ENCODE results near the gene SLIT1.

Gene SLIT1

DNA sequence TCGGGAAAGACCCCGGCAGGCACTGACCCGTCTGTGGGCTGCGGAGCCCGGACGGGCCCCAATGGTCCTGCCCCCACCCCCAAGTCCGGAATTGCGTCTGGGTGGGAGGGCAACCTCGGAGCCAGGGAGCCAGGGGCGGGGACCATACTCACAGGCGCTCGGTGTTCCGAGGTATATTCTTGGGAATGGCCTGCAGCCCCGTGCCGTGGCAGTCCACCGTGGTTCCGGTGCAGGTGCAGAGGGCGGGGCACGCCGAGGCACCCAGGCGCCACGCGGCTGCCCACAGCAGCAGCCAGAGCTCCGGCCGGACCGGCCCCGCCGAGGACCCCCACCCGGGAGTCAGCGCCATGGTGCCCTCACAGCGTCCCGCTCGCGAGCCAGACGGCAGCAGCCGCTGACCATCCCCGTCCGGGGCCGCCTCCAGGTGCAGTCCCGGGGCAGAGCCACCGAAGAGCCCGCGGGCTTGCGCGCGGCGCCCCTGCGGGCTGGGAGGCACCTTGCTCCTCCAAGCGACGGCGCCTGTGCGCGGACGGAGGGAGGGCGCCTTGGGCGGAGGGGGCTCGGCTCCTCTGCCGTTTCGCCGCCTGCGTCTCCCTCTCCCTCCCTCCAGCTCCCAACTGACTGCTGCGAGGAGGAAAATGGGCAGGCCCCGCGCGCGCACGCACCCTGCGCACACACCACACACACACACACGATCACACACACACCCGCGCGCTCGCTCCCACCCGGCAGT is at the start of gene SLIT1:
SLIT1 (minus strand) TSS at position 634 of the 733 bp plus-strand sequence; CDS start at position 349, 285 bp downstream.
- DNase-seq (ENCODE audit: extremely low read depth in 1 of 2, low read depth in 1 of 2): no peak

- DNase-seq (ENCODE audit: extremely low read depth in 1 of 2, low read depth in 1 of 2): no peak
Measured at GRCh38 chr10:97235353-97235752, 49.6 kb upstream of the SLIT1 start.

- no peak for DNase-seq (ENCODE audit: extremely low read depth in 1 of 2, low read depth in 1 of 2)
Measured at GRCh38 chr10:97234400-97234799, 48.6 kb upstream of the SLIT1 start.

GRCh38 chr10:97230146-97230545 is 44.4 kb upstream of the SLIT1 start:
- no peak for DNase-seq (ENCODE audit: extremely low read depth in 1 of 2, low read depth in 1 of 2)

DNA sequence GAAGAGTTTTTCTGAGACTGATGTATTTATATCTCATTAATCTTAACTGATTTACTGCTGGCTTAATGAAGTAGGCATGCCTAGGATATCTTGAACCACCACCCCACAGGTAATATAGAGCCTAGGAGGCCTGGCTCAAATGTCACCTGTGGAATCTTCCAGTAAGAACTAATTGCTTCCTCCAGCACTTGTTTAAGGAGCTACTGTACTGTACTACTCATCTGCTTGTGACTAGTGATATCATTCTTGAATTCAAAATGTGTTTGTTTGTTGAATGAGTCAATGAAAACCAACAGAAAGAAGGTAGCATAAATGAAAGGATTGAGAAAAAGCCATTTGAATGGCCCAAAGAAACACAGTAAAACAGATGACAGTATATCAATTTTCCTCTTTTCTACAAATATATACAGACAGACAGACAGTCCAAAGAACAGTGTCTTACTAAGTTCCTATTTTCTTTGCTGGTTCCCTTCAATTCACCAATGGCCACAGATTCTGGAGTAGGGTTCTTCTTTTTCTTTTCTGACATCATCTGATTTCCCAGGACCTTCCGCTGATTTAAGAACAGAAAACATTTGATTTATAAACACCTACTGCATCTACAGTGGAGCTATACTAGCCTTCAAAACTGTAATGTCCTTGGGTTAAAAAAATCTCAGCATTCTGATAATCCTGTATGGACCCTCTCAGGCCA is 43.7 kb upstream of the SLIT1 start:
- DNase-seq (ENCODE audit: extremely low read depth in 1 of 2, low read depth in 1 of 2): no peak

DNA sequence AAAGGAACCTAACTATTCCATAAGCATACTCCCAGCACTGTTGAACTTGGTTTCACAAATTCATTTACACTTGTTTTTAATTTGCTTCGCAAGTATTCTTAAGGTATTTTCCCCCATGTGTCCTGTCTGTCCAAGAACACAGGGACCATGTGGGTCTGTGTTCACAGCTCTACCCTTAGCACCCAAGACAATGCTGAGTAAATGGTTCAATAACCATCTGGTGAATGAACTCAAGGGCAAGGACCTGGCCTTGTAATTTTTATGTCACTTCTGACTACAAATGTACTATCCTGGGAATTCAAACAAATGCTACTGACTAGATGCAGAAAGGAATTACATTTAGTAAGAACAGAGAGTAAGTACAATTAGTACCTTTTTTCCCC is 43.0 kb upstream of the SLIT1 start:
- no peak for DNase-seq (ENCODE audit: extremely low read depth in 1 of 2, low read depth in 1 of 2)

- no peak for DNase-seq (ENCODE audit: extremely low read depth in 1 of 2, low read depth in 1 of 2)
Measured at GRCh38 chr10:97228130-97228774, 42.5 kb upstream of the SLIT1 start.

- no peak for DNase-seq (ENCODE audit: extremely low read depth in 1 of 2, low read depth in 1 of 2)
Measured at GRCh38 chr10:97226398-97226797, 40.6 kb upstream of the SLIT1 start.

DNA sequence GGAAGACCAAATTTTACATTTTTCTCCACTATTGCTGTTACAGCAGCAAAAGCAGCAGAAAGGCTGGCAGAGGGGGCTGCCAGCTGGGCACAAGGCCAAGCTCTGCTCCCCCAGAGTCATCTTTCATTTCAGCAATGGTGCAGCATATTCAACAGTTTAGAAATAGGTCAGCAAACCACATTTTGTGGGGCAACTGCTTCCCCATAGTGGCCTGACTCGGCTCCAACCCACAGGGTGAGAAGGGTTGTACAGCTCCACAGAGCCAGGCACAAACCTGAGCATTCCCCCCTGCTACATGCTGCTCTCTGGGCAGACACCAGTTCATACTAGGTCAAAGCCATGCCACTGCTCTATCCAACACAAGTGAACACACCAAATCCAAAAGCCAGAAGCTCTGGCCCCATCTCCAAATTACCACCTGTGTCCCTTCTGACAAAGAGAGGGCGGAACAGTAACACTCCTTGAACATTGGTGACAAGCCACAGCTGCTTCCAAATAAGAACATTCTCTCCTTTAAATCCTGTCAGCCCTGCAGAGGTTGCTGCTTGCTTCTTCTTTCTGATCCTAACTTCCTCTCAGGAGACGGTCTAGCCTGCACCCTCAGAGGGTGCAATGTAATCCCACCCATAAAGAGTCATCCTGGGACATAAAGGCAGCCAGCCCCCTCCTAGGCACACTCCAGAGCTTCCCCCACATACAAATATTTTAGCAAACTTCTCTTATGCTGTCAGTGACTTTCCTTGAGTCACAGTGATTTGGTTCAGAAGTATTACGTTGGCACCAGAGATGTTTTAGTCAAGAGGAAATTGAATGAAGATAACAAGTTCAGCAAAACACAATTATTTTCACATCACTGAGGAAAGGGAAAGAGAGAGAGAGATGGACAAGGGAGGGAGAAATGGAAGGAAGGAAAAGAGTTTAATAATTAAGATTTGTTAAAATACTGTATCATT is 39.0 kb upstream of the SLIT1 start:
- no peak for DNase-seq (ENCODE audit: extremely low read depth in 1 of 2, low read depth in 1 of 2)

DNA sequence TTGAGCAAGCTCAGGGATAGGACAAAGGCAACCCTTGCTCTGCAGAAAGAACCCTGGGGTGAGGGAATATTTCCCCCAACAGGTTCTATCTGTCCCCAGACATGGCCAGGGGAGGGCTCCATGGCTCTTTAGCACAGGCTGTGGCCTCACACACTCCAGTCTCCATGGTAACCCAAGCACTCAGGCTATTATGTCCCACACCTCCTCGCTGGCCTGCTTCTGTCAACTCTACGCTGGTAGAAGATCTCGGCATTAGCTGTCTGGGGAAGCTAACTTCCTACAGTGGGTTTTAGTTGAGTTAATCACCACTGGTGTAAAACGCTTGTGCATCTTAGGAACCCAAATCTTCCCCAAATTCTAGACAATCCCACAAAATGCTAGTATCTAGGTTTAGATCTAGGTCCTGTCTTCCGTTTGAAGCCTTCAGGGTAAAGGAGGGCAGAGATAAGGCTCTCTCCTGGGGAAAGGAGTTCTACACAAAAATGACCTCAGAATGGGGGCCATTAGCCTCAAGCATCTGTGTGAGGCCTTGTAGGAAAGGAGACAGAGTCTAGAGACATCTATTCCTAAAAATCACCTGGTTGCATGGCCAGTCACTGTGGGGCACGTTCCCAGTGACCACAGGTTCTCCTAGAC is 36.7 kb upstream of the SLIT1 start:
- DNase-seq (ENCODE audit: extremely low read depth in 1 of 2, low read depth in 1 of 2): no peak

- DNase-seq (ENCODE audit: extremely low read depth in 1 of 2, low read depth in 1 of 2): no peak
Measured at GRCh38 chr10:97220355-97220754, 34.6 kb upstream of the SLIT1 start.

DNA sequence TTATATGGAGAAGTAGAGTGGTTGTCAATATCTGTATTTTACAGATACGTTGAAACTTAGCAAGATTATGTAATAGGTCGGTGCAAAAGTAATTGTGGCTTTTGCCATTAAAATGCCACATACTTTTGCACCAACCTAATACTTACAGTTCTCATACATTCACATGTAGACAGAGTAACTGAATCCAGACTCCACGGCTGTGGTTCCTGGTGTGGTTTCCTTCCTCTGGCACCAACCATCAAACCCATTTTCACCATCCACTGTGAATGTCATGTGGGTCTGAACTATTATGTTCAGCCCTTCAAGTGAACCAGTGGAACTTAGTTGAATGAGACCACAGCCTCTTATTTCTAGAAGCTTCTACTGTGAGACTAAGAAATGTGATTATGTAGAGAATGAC is 31.5 kb upstream of the SLIT1 start:
- DNase-seq (ENCODE audit: extremely low read depth in 1 of 2, low read depth in 1 of 2): no peak

GRCh38 chr10:97215619-97216260 is 30.0 kb upstream of the SLIT1 start:
- no peak for DNase-seq (ENCODE audit: extremely low read depth in 1 of 2, low read depth in 1 of 2)

DNA sequence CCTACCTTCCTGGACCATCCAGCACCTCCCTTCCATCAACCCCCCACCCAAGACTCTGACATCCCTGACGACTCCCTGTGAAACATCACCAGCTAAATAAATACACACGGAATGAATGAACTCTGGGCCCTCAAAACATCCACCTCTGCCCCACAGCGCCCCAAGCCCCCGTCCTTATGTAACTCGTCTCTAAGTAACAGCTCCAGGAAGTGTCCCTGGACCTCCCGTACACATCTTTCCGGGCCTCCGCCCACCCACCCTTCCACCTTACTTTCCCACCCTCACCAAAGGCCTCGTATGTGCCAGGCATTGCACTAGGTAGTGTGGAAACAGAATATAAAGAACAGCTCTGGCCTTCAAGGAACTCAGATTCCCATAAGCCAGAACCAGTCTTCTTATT is 27.7 kb upstream of the SLIT1 start:
- DNase-seq (ENCODE audit: extremely low read depth in 1 of 2, low read depth in 1 of 2): no peak

DNA sequence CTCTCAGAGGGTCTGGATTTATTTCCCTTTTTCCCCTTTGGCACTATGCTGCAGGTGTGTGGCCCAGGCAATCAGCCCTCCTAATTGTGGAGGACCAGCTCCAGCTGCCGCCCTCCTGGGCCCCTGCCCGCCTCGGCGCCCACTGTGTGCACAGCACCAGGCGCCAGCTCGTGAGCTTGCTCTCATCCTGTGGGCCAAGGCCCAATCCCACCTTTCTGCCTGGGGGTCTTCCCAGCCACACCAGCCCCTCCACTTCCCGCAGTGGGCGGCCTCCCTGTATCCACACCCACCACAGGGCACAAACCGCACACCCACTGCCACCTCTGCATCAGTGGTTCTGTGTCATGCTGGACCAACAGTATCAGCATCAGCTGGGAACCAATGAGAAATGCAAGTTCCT is 25.5 kb upstream of the SLIT1 start:
- no peak for DNase-seq (ENCODE audit: extremely low read depth in 1 of 2, low read depth in 1 of 2)

DNA sequence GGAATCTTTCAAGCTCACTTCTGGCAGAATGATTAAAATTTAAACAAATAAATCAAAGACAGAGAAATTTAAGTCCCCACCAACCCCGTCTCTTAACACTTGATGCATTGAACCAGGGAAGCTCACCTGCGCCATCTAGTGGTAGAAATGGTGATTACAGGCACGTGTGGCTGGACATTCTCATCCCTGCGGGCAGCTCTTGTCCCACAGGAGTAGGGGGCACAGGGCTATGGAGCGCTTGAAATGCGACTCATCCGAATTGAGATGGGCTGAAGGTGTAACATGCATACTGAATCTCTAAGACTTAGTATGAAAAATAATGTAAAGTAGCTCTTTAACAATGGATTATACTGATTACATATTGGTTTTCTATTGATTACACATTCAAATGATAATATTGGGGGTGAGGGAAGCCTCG is 24.8 kb upstream of the SLIT1 start:
- DNase-seq (ENCODE audit: extremely low read depth in 1 of 2, low read depth in 1 of 2): peak; percentile 26 to 49

GRCh38 chr10:97207756-97208346 is 22.1 kb upstream of the SLIT1 start:
- no peak for DNase-seq (ENCODE audit: extremely low read depth in 1 of 2, low read depth in 1 of 2)

DNA sequence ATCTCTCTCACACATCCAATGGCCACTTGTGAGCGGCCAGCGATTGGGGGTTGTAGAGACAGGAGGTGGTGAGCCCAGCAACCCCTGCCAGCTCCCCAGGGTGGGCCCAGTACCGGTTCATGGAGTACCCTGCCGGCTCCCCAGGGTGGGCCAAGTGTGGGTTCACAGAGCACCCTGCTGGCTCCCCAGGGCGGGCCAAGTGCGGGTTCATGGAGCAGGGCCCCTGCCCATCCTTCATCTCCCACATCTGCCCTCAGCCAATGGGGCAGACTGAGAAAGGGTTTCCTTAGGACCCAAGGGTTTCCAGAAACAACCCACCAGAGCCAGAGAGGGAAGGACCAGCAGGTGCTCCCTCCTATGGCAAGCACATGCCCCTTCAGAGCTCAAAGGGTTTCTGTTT is 21.4 kb upstream of the SLIT1 start:
- DNase-seq (ENCODE audit: extremely low read depth in 1 of 2, low read depth in 1 of 2): no peak

DNA sequence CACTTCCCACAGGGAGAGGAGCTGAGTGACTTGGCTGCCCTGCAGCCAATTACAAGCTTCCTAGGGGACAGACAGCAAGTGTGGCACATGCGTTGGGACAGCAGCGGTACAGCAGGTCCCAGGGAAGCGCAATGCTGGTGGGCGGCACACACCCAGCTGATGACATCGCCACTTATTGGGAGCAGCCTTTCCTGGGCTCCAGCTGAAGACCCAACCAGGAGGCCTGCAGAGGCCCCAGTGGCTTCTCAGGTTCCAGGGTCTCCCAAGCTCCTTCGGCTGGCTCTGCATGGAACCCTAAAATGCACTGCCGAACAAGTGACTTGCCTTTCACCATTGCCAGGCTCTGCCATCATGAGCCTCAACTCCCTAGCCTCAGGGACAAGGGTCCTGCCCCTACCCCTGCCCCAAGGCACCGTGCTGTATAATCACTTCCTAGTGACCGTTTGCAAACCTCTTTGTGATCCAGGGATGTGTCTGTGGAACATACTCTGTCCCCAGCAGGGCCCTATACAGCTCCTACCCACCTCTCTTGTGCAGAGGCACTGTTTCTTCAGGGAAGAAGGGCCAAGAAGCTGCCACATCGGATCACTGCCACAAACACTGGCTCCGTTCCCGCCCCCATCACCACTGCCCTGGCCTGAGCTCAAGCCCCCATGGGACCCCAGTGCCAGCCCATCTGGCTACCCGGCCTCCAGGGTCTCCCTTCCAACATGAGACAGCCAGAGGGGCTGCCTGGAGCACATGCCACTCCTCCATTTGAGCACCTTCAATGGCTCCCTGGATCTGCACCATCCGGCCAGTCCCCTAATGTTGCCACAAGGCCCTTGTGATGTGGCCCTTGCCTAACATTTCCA is 19.3 kb upstream of the SLIT1 start:
- DNase-seq (ENCODE audit: extremely low read depth in 1 of 2, low read depth in 1 of 2): no peak

Data from activated CD8-positive, alpha-beta memory T cell treated with anti-CD3 and anti-CD28 coated beads for 1 hour (primary cell).